Loucy (cell line): ENCODE measurements around the gene EP300.

ENCODE experiments used
- CTCF ChIP-seq: fragments of 200-600 bp; sonication (generic); conservative IDR thresholded peaks from 2 replicates; pipeline ENCODE4 v1.5.1; 2014; ENCODE audit warnings: mild to moderate bottlenecking, antibody characterized with exemption, low read length
- EZH2phosphoT487 ChIP-seq: fragments of 200-600 bp; IDR thresholded peaks from 2 replicates; pipeline ENCODE4 v1.6.1; 2018; ENCODE audit warnings: antibody characterized with exemption, mild to moderate bottlenecking, moderate library complexity, borderline replicate concordance

GRCh38 chr22:41099036-41099435, 6.6 kb downstream of the EP300 start:
- TF ChIP-seq CTCF, result no peak
- TF ChIP-seq EZH2phosphoT487, result no peak
